Omental fat pad (tissue), 4 donors: ENCODE measurements around the gene FRMPD1. TPM values are rescaled to one million over a fixed set of nuclear protein-coding genes. Genes with fewer than 3 reads are reported as not detected.

Source experiments
- ATAC-seq: fragments of 150-250 bp; one replicate; pipeline ENCODE4 v1.9.1; 2016; ENCODE audit warnings: mild to moderate bottlenecking, moderate library complexity; ENCODE audit not compliant: low FRiP score
- DNase-seq: peaks from one replicate; pipeline ENCODE4 v3.0.0-alpha.2; 2019; ENCODE audit warnings: low spot score
- total RNA-seq, 4 donors: library from RNA; depleted of rRNA; stranded (reverse); fragments of >200 nt; gene quantifications; one replicate each; pipeline ENCODE4 v1.1.0, GENCODE V29; 2016
- TF ChIP-seq, protein P1 (sequence below), 3 donors: fragments of 450-650 bp; IDR thresholded peaks; one replicate each; pipeline ENCODE4 v1.5.1; 2016 to 2017; ENCODE audit warnings: antibody characterized with exemption in 3 of 3, mild to moderate bottlenecking in 3 of 3, moderate library complexity in 2 of 3

Gene FRMPD1
- total RNA-seq, 4 donors from 2014 or later, result 0.44 to 0.95 (median 0.74) TPM; not detected in 1

DNA sequence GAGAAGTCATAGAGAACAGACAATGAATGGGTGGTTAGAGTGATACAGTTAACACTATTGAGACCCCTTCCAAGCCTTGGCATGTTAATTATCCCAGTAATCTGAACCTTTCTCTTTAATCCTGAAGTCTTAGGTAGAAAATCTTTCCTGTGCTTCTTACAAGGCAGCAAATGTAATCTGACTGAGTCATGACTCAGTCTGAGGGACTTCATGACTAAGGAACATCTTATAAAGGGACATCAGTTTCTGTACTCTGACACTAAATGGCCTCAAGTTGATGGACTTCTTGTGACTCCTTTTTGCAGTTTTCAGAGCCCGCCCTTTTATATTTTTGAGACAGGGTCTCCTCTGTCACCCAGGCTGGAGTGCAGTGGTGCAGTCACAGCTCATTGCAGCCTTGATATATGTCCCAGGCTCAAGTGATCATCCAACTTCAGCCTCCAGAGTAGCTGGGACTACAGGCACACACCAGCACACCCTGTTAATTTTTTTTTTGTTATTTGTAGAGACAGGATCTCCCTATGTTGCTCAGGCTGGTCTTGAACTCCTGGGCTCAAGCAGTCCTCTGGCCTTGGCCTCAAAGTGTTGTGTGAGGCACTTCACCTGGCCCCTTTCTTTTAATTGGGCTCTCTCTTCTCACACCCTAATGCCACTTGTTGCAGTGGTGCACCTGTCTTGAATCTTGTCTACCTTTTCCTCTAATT, 124.6 kb downstream of the FRMPD1 start:
- TF ChIP-seq, protein P1, sequence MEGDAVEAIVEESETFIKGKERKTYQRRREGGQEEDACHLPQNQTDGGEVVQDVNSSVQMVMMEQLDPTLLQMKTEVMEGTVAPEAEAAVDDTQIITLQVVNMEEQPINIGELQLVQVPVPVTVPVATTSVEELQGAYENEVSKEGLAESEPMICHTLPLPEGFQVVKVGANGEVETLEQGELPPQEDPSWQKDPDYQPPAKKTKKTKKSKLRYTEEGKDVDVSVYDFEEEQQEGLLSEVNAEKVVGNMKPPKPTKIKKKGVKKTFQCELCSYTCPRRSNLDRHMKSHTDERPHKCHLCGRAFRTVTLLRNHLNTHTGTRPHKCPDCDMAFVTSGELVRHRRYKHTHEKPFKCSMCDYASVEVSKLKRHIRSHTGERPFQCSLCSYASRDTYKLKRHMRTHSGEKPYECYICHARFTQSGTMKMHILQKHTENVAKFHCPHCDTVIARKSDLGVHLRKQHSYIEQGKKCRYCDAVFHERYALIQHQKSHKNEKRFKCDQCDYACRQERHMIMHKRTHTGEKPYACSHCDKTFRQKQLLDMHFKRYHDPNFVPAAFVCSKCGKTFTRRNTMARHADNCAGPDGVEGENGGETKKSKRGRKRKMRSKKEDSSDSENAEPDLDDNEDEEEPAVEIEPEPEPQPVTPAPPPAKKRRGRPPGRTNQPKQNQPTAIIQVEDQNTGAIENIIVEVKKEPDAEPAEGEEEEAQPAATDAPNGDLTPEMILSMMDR (IDR thresholded peaks at IDR 0.05), result no peak
- DNase-seq, result no peak
- no peak for ATAC-seq

DNA sequence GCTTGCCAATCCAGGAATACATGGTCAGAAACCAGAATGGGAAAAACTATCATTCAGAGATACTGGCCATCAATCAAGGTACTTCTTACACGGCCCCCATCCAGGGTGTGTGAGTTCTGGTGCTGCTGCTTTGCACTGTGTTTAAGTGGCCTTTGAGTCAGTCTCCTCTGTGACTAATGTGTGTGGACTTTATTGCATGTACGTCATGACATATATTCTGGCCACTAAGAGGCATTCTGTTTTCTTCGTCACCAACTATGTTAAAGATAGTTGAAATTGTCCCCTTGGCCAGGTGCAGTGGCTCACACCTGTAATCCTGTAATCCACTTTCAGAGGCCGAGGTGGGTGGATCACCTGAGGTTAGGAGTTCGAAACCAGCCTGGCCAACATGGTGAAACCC, 125.6 kb downstream of the FRMPD1 start:
- DNase-seq (no peak), ATAC-seq (no peak)
- TF ChIP-seq, protein P1 (IDR thresholded peaks at IDR 0.05), result no peak

DNA sequence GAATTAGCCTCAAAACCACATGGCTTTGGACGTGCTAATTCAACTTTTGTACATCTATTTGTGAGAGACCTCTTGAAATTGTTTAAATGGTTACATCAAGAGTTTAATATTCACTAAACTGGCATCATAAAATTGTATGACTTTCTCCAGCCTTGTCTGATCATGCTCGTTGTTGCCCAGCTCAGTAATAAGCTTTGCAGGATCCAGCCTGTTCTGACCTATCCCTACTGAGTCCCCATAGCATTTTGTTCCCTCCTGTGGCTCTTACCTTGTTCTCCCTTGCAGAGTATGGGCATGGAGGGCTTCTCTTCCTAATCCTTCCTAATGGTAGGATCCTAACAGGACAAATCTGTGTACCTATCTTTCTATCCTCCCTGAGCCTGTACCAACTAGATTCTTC, 127.8 kb downstream of the FRMPD1 start:
- no peak for ATAC-seq
- no peak for DNase-seq
- TF ChIP-seq, protein P1 (IDR thresholded peaks at IDR 0.05), result no peak

DNA sequence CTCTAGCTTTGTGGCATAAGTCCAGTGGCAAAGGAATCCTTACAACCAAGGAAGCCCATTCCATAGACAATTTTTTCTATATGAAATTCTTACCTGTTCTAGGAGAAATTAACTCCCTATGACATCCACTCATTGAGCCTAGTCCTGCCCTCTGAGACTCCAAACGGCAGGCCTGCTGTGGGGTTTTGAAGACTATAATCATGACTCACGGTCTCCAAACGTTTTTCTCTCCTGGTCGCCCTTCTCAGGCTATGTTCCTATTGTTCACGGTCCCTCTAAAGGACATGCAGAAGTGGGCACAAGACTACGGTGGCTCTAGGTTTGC, 133.5 kb downstream of the FRMPD1 start:
- DNase-seq (no peak), ATAC-seq (no peak)
- TF ChIP-seq, protein P1 (IDR thresholded peaks at IDR 0.05), result no peak

DNA sequence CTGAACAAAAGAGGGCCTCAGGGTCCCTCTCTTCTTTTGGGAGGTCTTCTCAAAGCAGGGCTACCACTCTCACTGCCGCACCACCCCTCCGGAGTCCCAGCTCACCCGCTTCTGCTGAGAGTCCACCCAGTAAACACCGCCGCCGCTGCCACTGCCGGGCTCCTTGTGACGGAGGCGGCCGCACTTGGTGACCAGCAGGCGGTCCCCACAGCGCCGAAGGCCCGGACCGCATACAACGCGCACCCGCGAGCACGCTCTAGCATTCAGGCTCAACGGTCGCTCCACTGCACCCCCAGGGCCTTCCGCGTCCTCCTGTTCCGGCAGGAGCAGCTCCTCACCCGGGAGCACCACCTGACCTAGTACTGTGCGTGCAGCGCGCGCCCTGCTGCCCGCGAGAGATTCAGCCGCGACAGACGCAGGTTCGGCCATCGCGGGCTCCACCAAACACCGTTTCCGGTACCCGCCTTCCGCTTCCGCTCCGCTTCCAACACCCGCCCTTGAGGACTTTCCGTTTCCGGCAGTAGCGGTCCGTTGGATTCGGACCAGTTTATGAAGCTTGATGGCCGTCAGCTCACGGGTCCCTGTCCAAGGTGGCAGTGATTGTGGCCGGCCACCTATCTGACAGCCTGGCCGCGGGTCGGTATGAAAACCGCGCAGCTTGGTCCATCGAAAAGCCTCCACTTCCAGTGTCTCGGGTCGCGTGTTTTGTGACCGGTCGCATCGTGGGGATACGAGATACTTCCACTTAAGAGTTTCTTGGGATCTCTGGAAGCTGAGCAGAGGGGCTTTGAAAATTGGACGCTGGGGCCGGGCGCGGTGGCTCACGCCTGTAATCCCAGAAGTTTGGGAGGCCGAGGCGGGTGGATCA, 134.1 kb downstream of the FRMPD1 start, which contains the start of gene EXOSC3:
Gene EXOSC3 (minus strand): TSS at position 449 of the 868 bp plus-strand sequence. CDS start 20 bp downstream, at position 429.
- DNase-seq, result peak; percentile 67
- ATAC-seq, result peak; percentile 97
- TF ChIP-seq, protein P1 (IDR thresholded peaks at IDR 0.05), result no peak

DNA sequence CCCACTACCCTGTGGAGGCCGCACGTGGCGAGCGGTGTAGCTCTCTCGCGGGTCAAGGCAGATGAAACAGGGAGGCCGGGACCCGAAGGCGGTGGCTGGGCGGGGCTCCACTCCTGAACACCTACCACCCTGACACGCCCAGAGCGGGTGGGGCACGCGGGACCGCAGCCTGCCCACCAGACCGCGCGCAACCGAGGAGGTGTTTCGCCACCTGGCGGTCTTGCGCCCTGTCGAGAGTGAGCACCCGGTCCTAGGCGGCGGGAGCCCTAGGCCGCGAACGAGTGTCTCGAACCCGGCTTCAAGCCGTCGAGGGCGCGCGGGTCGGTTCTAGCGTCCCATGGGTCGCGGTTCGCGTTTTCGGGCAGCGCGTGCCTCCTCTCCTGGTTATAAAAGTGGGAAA, 136.3 kb downstream of the FRMPD1 start:
- DNase-seq (no peak), ATAC-seq (no peak)
- TF ChIP-seq, protein P1 (IDR thresholded peaks at IDR 0.05), result no peak
